Measurements from ENCODE around the gene AKT3.

- TF ChIP-seq, protein P1, sequence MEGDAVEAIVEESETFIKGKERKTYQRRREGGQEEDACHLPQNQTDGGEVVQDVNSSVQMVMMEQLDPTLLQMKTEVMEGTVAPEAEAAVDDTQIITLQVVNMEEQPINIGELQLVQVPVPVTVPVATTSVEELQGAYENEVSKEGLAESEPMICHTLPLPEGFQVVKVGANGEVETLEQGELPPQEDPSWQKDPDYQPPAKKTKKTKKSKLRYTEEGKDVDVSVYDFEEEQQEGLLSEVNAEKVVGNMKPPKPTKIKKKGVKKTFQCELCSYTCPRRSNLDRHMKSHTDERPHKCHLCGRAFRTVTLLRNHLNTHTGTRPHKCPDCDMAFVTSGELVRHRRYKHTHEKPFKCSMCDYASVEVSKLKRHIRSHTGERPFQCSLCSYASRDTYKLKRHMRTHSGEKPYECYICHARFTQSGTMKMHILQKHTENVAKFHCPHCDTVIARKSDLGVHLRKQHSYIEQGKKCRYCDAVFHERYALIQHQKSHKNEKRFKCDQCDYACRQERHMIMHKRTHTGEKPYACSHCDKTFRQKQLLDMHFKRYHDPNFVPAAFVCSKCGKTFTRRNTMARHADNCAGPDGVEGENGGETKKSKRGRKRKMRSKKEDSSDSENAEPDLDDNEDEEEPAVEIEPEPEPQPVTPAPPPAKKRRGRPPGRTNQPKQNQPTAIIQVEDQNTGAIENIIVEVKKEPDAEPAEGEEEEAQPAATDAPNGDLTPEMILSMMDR (IDR thresholded peaks at IDR 0.05) = no peak
- TF ChIP-seq POLR2AphosphoS5 (IDR thresholded peaks at IDR 0.05) (no peak), EP300 (IDR thresholded peaks at IDR 0.05) (no peak)
Measured at GRCh38 chr1:243454328-243454997, 395.6 kb downstream of the AKT3 start.

Measured in upper lobe of left lung (tissue), 4 donors.